Measurements from ENCODE around the gene CRTC3. TPM values are rescaled to one million over a fixed set of nuclear protein-coding genes. Genes with fewer than 3 reads are reported as not detected.
A peak's percentile ranks its signal among the peaks of the same experiment; 100 is the strongest.

CRTC3 gene
- total and polyA plus RNA-seq, 2 of the 13 experiments (the other 11 are each of a cell fraction or from before 2014, with no cell fraction given): 8.4 to 11.8 TPM

DNA sequence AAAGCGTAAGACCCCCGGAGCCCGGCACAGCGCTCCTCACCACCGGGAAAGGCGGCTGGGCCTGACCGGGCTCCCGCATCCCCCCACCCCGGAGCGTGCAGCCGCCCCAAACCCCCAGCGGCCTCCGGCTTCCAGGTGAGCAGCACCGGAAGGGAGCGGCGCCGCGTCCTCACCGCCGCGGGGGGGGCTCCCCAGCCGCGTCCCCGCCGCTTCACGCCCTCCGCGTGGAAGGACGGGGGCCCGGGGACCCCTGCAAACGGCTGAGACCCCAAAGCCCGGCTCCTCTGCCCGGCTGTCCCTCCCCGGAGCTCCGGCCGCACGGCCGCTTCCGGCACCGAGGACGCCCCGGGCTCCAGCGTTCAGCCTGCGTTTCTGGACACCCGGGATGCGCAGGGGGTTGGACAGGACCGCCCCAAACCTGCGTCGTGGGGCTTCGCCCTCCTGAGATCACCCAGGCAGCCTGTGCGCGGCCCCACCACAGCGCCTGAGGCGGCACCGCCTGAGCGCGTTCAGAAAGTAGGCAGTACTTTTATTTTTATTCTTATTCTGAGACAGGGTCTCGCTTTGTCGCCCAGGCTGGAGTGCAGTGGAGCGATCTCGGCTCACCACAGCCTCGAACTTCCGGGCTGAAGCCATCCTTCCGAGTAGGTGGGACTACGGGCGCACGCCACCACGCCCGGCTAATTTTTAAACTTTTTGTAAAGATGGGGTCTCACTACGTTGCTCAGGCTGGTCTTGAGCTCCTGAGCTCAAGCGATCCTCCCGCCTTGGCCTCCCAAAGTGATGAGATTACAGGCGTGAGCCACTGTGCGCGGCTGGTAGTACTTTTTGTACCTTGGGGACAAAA lies 135.8 kb downstream of the CRTC3 start (continued):
- TF ChIP-seq HDAC1 (CRISPR knock-in tag; IDR thresholded peaks at IDR 0.05) (no peak; the same call in 1 of the 2 replicates), PAF1 (CRISPR knock-in tag; IDR thresholded peaks at IDR 0.05) (no peak), GATA4 (IDR thresholded peaks at IDR 0.05; ENCODE audit: borderline replicate concordance, low read depth) (no peak), PCBP2 (optimal IDR thresholded peaks at IDR 0.05; ENCODE audit: low read depth, low read length, poor library complexity, severe bottlenecking) (no peak), ATF7-NPFF (CRISPR knock-in tag; IDR thresholded peaks at IDR 0.05; ENCODE audit: low read depth) (peak; percentile 45; the same call in 1 of the 2 replicates), SP4 (CRISPR knock-in tag; IDR thresholded peaks at IDR 0.05) (peak; percentile 45; the same call in 1 of the 2 replicates), ZNF652 (CRISPR knock-in tag; IDR thresholded peaks at IDR 0.05; ENCODE audit: borderline replicate concordance, low read depth) (no peak), KDM2A (CRISPR knock-in tag; IDR thresholded peaks at IDR 0.05; ENCODE audit: borderline replicate concordance, low read depth) (peak; percentile 50; the same call in 1 of the 2 replicates), PHF20 (CRISPR knock-in tag; IDR thresholded peaks at IDR 0.05) (peak; percentile 61; the same call in 1 of the 2 replicates), NAIF1 (CRISPR knock-in tag; IDR thresholded peaks at IDR 0.05; ENCODE audit: borderline replicate concordance) (0 out of 2 replicates have a peak, but pooled peaks have one; percentile 56), NR2F1 (CRISPR knock-in tag; IDR thresholded peaks at IDR 0.05) (no peak), ZNF260 (CRISPR knock-in tag; IDR thresholded peaks at IDR 0.05; ENCODE audit: borderline replicate concordance, low read depth) (no peak), ZNF878 (CRISPR knock-in tag; IDR thresholded peaks at IDR 0.05) (0 out of 2 replicates have a peak, but pooled peaks have one; percentile 41), MAFK (conservative IDR thresholded peaks at IDR 0.05 in 1 of 2, IDR thresholded peaks at IDR 0.05 in 1 of 2; ENCODE audit: low read length in 2 of 2) (no peak), SNRNP70 (IDR thresholded peaks at IDR 0.05; ENCODE audit: low read depth, low read length) (no peak), TMF1 (CRISPR knock-in tag; IDR thresholded peaks at IDR 0.05; ENCODE audit: low read depth) (no peak), ZNF615 (CRISPR knock-in tag; IDR thresholded peaks at IDR 0.05; ENCODE audit: borderline replicate concordance) (peak; percentile 80; the same call in 1 of the 2 replicates)
- TF ChIP-seq, protein P1, sequence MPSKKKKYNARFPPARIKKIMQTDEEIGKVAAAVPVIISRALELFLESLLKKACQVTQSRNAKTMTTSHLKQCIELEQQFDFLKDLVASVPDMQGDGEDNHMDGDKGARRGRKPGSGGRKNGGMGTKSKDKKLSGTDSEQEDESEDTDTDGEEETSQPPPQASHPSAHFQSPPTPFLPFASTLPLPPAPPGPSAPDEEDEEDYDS (CRISPR knock-in tag; IDR thresholded peaks at IDR 0.05): 0 out of 2 replicates have a peak, but pooled peaks have one; percentile 16
- TF ChIP-seq, protein P2, sequence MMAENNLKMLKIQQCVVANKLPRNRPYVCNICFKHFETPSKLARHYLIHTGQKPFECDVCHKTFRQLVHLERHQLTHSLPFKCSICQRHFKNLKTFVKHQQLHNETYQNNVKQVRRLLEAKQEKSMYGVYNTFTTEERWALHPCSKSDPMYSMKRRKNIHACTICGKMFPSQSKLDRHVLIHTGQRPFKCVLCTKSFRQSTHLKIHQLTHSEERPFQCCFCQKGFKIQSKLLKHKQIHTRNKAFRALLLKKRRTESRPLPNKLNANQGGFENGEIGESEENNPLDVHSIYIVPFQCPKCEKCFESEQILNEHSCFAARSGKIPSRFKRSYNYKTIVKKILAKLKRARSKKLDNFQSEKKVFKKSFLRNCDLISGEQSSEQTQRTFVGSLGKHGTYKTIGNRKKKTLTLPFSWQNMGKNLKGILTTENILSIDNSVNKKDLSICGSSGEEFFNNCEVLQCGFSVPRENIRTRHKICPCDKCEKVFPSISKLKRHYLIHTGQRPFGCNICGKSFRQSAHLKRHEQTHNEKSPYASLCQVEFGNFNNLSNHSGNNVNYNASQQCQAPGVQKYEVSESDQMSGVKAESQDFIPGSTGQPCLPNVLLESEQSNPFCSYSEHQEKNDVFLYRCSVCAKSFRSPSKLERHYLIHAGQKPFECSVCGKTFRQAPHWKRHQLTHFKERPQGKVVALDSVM (CRISPR knock-in tag; IDR thresholded peaks at IDR 0.05): peak; percentile 94
- TF ChIP-seq, protein P3, sequence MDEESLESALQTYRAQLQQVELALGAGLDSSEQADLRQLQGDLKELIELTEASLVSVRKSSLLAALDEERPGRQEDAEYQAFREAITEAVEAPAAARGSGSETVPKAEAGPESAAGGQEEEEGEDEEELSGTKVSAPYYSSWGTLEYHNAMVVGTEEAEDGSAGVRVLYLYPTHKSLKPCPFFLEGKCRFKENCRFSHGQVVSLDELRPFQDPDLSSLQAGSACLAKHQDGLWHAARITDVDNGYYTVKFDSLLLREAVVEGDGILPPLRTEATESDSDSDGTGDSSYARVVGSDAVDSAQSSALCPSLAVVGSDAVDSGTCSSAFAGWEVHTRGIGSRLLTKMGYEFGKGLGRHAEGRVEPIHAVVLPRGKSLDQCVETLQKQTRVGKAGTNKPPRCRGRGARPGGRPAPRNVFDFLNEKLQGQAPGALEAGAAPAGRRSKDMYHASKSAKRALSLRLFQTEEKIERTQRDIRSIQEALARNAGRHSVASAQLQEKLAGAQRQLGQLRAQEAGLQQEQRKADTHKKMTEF (CRISPR knock-in tag; IDR thresholded peaks at IDR 0.05): 0 out of 2 replicates have a peak, but pooled peaks have one; percentile 39
- TF ChIP-seq, protein P4, sequence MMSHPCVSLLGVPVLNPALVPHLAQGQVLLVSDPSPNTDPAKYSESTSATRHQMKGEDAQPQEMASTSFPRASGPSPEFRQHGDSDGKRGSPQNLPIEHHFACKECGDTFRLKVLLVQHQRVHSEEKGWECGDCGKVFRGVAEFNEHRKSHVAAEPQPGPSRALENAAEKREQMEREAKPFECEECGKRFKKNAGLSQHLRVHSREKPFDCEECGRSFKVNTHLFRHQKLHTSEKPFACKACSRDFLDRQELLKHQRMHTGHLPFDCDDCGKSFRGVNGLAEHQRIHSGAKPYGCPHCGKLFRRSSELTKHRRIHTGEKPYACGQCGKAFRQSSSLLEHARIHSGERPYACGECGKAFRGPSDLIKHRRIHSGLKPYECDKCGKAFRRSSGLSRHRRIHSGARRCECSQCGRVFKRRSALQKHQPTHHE (CRISPR knock-in tag; IDR thresholded peaks at IDR 0.05; ENCODE audit: borderline replicate concordance): 0 out of 2 replicates have a peak, but pooled peaks have one; percentile 16
- TF ChIP-seq, protein P5, sequence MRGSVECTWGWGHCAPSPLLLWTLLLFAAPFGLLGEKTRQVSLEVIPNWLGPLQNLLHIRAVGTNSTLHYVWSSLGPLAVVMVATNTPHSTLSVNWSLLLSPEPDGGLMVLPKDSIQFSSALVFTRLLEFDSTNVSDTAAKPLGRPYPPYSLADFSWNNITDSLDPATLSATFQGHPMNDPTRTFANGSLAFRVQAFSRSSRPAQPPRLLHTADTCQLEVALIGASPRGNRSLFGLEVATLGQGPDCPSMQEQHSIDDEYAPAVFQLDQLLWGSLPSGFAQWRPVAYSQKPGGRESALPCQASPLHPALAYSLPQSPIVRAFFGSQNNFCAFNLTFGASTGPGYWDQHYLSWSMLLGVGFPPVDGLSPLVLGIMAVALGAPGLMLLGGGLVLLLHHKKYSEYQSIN (CRISPR knock-in tag; IDR thresholded peaks at IDR 0.05; ENCODE audit: borderline replicate concordance): no peak
